ENCODE data around the gene SCGB1D1. TPM values are rescaled to one million over a fixed set of nuclear protein-coding genes. Genes with fewer than 3 reads are reported as not detected.

SCGB1D1 gene
- total RNA-seq, 2 donors from 2014 or later: not detected

DNA sequence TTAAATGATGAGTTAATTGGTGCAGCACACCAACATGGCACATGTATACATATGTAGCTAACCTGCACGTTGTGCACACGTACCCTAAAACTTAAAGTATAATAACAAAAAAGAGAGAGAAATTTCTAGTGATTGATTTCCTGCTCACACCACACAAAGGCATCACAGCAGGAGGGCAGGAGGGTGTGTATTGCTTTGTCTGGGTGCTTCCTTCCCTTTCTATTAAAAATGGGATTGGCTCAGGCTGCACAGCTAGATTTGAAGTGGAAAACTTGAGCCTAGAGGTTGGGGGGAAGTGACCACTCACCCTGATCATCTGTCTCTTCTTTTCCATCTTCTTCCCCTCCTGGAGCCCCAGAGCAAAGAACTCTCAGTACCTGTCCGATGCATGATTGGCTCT lies 51.1 kb downstream of the SCGB1D1 start:
- Histone ChIP-seq H3K27ac (no peak overlapping the region), H3K36me3 (no peaks in the 10 kb centered on the region), H3K4me1 (peaks cover 0 to 5% of the 10 kb centered on the region in 2 donors), H3K27me3 (no peaks in the 10 kb centered on the region), H3K4me3 (no peak overlapping the region), H3K9me3 (no peaks in the 10 kb centered on the region)
- no peak for DNase-seq (ENCODE audit: low spot score)
- no peak for TF ChIP-seq CTCF (IDR thresholded peaks at IDR 0.05)

- no peak for TF ChIP-seq CTCF (IDR thresholded peaks at IDR 0.05)
- no peak within 1 kb of the TSS for H3K27ac ChIP-seq
- DNase-seq (ENCODE audit: low spot score): no peak
These were observed 52.0 kb downstream of the SCGB1D1 start, which contains the start of gene SCGB1D2 for GRCh38 chr11:62242021-62242420. Gene SCGB1D2, plus strand, starts transcription at chr11:62242239. Its CDS starts 69 bp downstream, at chr11:62242308.

More at GRCh38 chr11:62242021-62242420, 52.0 kb downstream of the SCGB1D1 start, which contains the start of gene SCGB1D2:
- H3K27me3 ChIP-seq: no peaks in the 10 kb centered on the region
- no peak within 1 kb of the TSS for H3K4me3 ChIP-seq
- H3K4me1 ChIP-seq: peaks cover 0 to 5% of the 10 kb centered on the region in 2 donors
- H3K36me3 ChIP-seq: no peaks in the 10 kb centered on the region
- no peaks in the 10 kb centered on the region for H3K9me3 ChIP-seq

Other genes starting within 250 kb of the SCGB1D1 start
- gene BEST1, start 239.9 kb upstream of the SCGB1D1 start, total RNA-seq: 1 to 10 TPM; 1.3 to 4.7 TPM
- gene FTH1, start 222.6 kb upstream of the SCGB1D1 start, total RNA-seq: 1,000 to 10,000 TPM; 2,265 to 2,787 TPM
- 1 to 10 TPM; 8.1 to 8.5 TPM for gene INCENP, start 66.2 kb upstream of the SCGB1D1 start, total RNA-seq
- not detected for gene SCGB2A1, start 18.5 kb downstream of the SCGB1D1 start, total RNA-seq
- gene SCGB1D2, start 52.0 kb downstream of the SCGB1D1 start, total RNA-seq: not detected
- not detected for gene SCGB2A2, start 79.9 kb downstream of the SCGB1D1 start, total RNA-seq
- gene SCGB1D4, start 108.9 kb downstream of the SCGB1D1 start, total RNA-seq: not detected
- gene ASRGL1, start 147.2 kb downstream of the SCGB1D1 start, total RNA-seq: 1 to 10 TPM in 1 of 2 donors, under 1 TPM in 1; 0.74 to 7.0 TPM
- not detected for gene SCGB1A1, start 228.8 kb downstream of the SCGB1D1 start, total RNA-seq